ENCODE measurements around the gene CDK6. TPM values are rescaled to one million over a fixed set of nuclear protein-coding genes. Genes with fewer than 3 reads are reported as not detected.

The CDK6 gene
- total and polyA plus RNA-seq, 10 of the 15 experiments (the other 5 are each of a cell fraction or from before 2014, with no cell fraction given), result 8.0 to 118 (median 45.8) TPM

DNA sequence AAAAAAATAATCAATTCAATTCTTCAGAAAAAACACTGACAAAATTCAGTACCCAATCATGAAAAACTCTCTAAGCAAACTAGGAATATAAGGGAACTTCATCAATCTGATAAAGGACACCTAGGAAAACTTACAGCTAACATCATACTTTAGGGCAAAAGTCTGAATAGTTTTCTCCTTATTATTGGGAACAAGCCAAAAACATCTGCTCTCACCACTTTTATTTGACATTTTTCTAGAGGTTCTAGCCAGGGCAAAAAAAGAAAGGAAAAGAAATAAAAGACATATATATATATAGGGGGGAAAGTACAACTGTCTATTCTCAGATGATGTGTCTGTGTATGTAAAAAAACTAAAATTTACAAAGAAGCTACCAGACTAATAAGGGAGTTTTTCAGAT is 19.0 kb downstream of the CDK6 start:
- FAIRE-seq (no peak), DNase-seq (ENCODE audit: low read depth, low spot score) (no peak), ATAC-seq (no peak)
- Histone ChIP-seq H2AFZ (ENCODE audit: control insufficient read depth, low read depth, low read length) (no peak overlapping the region), H3K9ac (ENCODE audit: control insufficient read depth, insufficient read depth, low read length) (no peak overlapping the region), H3K27me3 (replicated peaks in 1 of 2; ENCODE audit: control insufficient read depth in 2 of 2, insufficient read depth in 2 of 2, low read length in 1 of 2) (no peaks in the 10 kb centered on the region), H3K36me3 (ENCODE audit: control insufficient read depth in 2 of 2, insufficient read depth in 2 of 2, low read length in 1 of 2) (peaks cover 0 to 7% of the 10 kb centered on the region in 2 experiments; a peak in 2 of 4 replicates), H3K4me3 (no peak overlapping the region), H3K9me3 (replicated peaks; ENCODE audit: control insufficient read depth, insufficient read depth, low read length) (peaks cover 29% of the 10 kb centered on the region), H3K79me2 (ENCODE audit: control insufficient read depth, insufficient read depth, low read length) (peaks cover 85% of the 10 kb centered on the region), H3K4me2 (ENCODE audit: control insufficient read depth, insufficient read depth) (no peak overlapping the region), H3K4me1 (ENCODE audit: control insufficient read depth, insufficient read depth, low read length) (peaks cover 22% of the 10 kb centered on the region), H3K27ac (ENCODE audit: control insufficient read depth, insufficient read depth) (no peak overlapping the region), H4K20me1 (ENCODE audit: control insufficient read depth, insufficient read depth) (no peaks in the 10 kb centered on the region)
- ChIA-PET RAD21 (ENCODE audit: unreplicated experiment) (interaction anchor here (0.7 to 12.0 kb wide), 6 partner anchors 8 to 173 kb away, joined by 3 to 124 read pairs (median 4); no protein-coding TSS in a partner anchor), CTCF (interaction anchor here (0.9 to 3.8 kb wide), 4 partner anchors 12 to 97 kb away, joined by 4 to 21 read pairs (median 6); no protein-coding TSS in a partner anchor), POLR2A (interaction anchor here (0.6 to 0.9 kb wide), 2 partner anchors 16 to 160 kb away, joined by 3 to 4 read pairs; no protein-coding TSS in a partner anchor), SMC1A (ENCODE audit: uncharacterized antibody, unreplicated experiment) (interaction anchor here (0.9 to 4.2 kb wide), 19 partner anchors 8 to 197 kb away, joined by 3 to 46 read pairs (median 4); no protein-coding TSS in a partner anchor)
- in situ Hi-C loops (cut with MboI) (loop anchor here (10.0 kb wide), 1 partner anchor 183 kb away; no protein-coding TSS in a partner anchor), intact Hi-C loops (cut with micrococcal nuclease; ENCODE audit: unreplicated experiment) (no loop called here)
- no TSS peak for BruUV-seq (replicated peaks)
- TF ChIP-seq HDAC2 (IDR thresholded peaks at IDR 0.05), result no peak
- no peak for TF ChIP-seq FOXK2 (IDR thresholded peaks at IDR 0.05)
- TF ChIP-seq RELA (IDR thresholded peaks at IDR 0.05; ENCODE audit: borderline replicate concordance, partially characterized antibody), result no peak
- no peak for TF ChIP-seq ZNF274 (IDR thresholded peaks at IDR 0.05; ENCODE audit: insufficient read depth, insufficient read length)
- TF ChIP-seq, protein P1, sequence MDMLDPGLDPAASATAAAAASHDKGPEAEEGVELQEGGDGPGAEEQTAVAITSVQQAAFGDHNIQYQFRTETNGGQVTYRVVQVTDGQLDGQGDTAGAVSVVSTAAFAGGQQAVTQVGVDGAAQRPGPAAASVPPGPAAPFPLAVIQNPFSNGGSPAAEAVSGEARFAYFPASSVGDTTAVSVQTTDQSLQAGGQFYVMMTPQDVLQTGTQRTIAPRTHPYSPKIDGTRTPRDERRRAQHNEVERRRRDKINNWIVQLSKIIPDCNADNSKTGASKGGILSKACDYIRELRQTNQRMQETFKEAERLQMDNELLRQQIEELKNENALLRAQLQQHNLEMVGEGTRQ (IDR thresholded peaks at IDR 0.05; ENCODE audit: borderline replicate concordance, low read depth, low read length), result no peak
- no peak for TF ChIP-seq MEF2B (IDR thresholded peaks at IDR 0.05; ENCODE audit: partially characterized antibody, poor library complexity, severe bottlenecking)
- TF ChIP-seq, protein P2, sequence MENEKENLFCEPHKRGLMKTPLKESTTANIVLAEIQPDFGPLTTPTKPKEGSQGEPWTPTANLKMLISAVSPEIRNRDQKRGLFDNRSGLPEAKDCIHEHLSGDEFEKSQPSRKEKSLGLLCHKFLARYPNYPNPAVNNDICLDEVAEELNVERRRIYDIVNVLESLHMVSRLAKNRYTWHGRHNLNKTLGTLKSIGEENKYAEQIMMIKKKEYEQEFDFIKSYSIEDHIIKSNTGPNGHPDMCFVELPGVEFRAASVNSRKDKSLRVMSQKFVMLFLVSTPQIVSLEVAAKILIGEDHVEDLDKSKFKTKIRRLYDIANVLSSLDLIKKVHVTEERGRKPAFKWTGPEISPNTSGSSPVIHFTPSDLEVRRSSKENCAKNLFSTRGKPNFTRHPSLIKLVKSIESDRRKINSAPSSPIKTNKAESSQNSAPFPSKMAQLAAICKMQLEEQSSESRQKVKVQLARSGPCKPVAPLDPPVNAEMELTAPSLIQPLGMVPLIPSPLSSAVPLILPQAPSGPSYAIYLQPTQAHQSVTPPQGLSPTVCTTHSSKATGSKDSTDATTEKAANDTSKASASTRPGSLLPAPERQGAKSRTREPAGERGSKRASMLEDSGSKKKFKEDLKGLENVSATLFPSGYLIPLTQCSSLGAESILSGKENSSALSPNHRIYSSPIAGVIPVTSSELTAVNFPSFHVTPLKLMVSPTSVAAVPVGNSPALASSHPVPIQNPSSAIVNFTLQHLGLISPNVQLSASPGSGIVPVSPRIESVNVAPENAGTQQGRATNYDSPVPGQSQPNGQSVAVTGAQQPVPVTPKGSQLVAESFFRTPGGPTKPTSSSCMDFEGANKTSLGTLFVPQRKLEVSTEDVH (IDR thresholded peaks at IDR 0.05; ENCODE audit: low read depth, partially characterized antibody), result no peak
- no peak for TF ChIP-seq BHLHE40 (IDR thresholded peaks at IDR 0.05; ENCODE audit: borderline replicate concordance in 1 of 2, low read depth in 2 of 2, low read length in 1 of 2)
- no peak for TF ChIP-seq SRF (IDR thresholded peaks at IDR 0.05; ENCODE audit: low read depth in 2 of 2, low read length in 2 of 2)
- TF ChIP-seq, protein P3, sequence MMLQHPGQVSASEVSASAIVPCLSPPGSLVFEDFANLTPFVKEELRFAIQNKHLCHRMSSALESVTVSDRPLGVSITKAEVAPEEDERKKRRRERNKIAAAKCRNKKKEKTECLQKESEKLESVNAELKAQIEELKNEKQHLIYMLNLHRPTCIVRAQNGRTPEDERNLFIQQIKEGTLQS (IDR thresholded peaks at IDR 0.05; ENCODE audit: borderline replicate concordance, extremely low read depth, low read depth, low read length), result no peak
- no peak for TF ChIP-seq IKZF2 (IDR thresholded peaks at IDR 0.05)
- no peak for TF ChIP-seq EZH2 (IDR thresholded peaks at IDR 0.05; ENCODE audit: borderline replicate concordance, control insufficient read depth, low read depth, low read length)
- TF ChIP-seq, protein P4, sequence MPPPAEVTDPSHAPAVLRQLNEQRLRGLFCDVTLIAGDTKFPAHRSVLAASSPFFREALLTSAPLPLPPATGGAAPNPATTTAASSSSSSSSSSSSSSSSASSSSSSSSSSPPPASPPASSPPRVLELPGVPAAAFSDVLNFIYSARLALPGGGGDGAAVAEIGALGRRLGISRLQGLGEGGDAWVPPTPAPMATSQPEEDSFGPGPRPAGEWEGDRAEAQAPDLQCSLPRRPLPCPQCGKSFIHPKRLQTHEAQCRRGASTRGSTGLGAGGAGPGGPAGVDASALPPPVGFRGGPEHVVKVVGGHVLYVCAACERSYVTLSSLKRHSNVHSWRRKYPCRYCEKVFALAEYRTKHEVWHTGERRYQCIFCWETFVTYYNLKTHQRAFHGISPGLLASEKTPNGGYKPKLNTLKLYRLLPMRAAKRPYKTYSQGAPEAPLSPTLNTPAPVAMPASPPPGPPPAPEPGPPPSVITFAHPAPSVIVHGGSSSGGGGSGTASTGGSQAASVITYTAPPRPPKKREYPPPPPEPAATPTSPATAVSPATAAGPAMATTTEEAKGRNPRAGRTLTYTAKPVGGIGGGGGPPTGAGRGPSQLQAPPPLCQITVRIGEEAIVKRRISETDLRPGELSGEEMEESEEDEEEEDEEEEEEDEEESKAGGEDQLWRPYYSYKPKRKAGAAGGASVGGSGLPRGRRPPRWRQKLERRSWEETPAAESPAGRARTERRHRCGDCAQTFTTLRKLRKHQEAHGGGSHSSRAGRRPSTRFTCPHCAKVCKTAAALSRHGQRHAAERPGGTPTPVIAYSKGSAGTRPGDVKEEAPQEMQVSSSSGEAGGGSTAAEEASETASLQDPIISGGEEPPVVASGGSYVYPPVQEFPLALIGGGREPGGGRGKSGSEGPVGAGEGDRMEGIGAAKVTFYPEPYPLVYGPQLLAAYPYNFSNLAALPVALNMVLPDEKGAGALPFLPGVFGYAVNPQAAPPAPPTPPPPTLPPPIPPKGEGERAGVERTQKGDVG (CRISPR knock-in tag; IDR thresholded peaks at IDR 0.05), result no peak
- TF ChIP-seq, protein P5, sequence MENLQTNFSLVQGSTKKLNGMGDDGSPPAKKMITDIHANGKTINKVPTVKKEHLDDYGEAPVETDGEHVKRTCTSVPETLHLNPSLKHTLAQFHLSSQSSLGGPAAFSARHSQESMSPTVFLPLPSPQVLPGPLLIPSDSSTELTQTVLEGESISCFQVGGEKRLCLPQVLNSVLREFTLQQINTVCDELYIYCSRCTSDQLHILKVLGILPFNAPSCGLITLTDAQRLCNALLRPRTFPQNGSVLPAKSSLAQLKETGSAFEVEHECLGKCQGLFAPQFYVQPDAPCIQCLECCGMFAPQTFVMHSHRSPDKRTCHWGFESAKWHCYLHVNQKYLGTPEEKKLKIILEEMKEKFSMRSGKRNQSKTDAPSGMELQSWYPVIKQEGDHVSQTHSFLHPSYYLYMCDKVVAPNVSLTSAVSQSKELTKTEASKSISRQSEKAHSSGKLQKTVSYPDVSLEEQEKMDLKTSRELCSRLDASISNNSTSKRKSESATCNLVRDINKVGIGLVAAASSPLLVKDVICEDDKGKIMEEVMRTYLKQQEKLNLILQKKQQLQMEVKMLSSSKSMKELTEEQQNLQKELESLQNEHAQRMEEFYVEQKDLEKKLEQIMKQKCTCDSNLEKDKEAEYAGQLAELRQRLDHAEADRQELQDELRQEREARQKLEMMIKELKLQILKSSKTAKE (IDR thresholded peaks at IDR 0.05; ENCODE audit: low read depth, poor library complexity, severe bottlenecking), result no peak

Data from GM12878 (cell line).